CD4-positive, alpha-beta T cell (primary cell): ENCODE measurements around the gene TK1. TPM values are rescaled to one million over a fixed set of nuclear protein-coding genes. Genes with fewer than 3 reads are reported as not detected.
A peak's percentile ranks its signal among the peaks of the same experiment; 100 is the strongest.

Source experiments
- ATAC-seq: fragments of 200-7000 bp; cut with Tn5 transposase; one replicate; pipeline ENCODE4 v1.10.0; 2022; ENCODE audit warnings: mild to moderate bottlenecking; ENCODE audit not compliant: poor library complexity
- CTCF ChIA-PET: fragments of 350-600 bp; sonication (Branson Sonifier 250); formaldehyde crosslinking; loops from one replicate; lab custom pipeline; 2021; ENCODE audit warnings: antibody characterized with exemption, inconsistent platforms; lab: Charles Lee
- POLR2A ChIA-PET: fragments of 350-600 bp; sonication (Branson Sonifier 250); formaldehyde crosslinking; loops from one replicate; lab custom pipeline; 2021; ENCODE audit warnings: antibody characterized with exemption, inconsistent platforms; lab: Charles Lee
- DNase-seq, 14 experiments: peaks; one replicate each; pipeline ENCODE4 v3.0.0-alpha.2; 2013 to 2020; ENCODE audit warnings: mixed read lengths in 2 of 14
- H3K27ac ChIP-seq, 2 donors: one replicate each; pipeline versions ENCODE4 v1.5.1 to v1.7.0; 2013; ENCODE audit warnings: low read length in 2 of 2, low read depth in 1 of 2, mild to moderate bottlenecking in 1 of 2
- H3K27me3 ChIP-seq, 2 experiments: 1 replicate in 1 of 2; 2 replicates in 1 of 2; pipeline versions ENCODE4 v1.6.1 to v1.7.0; 2013; ENCODE audit warnings: low read length in 2 of 2, control low read depth in 1 of 2, mild to moderate bottlenecking in 1 of 2, moderate library complexity in 1 of 2; ENCODE audit not compliant: insufficient read depth in 2 of 2, control insufficient read depth in 1 of 2
- H3K36me3 ChIP-seq: one replicate; pipeline ENCODE4 v1.6.1; 2013; ENCODE audit warnings: low read length, control low read depth; ENCODE audit not compliant: insufficient read depth
- H3K4me1 ChIP-seq: one replicate; pipeline ENCODE4 v1.6.1; 2013; ENCODE audit warnings: low read length, control low read depth; ENCODE audit not compliant: insufficient read depth
- H3K4me3 ChIP-seq: one replicate; pipeline ENCODE4 v1.5.1; 2013; ENCODE audit warnings: mild to moderate bottlenecking, low read length, moderate library complexity
- H3K9me3 ChIP-seq, 2 experiments: 1 replicate in 1 of 2; 2 replicates in 1 of 2; pipeline versions ENCODE4 v1.6.1 to v1.7.0; 2013; ENCODE audit warnings: low read length in 2 of 2, mild to moderate bottlenecking in 2 of 2, control low read depth in 1 of 2, moderate library complexity in 1 of 2; ENCODE audit not compliant: control insufficient read depth in 1 of 2, insufficient read depth in 1 of 2
- H3K27ac Mint-ChIP-seq: one replicate; pipeline ENCODE4 v1.8.0; 2020; ENCODE audit warnings: mixed read lengths
- H3K27me3 Mint-ChIP-seq: one replicate; pipeline ENCODE4 v1.8.0; 2021; ENCODE audit warnings: mixed read lengths
- H3K36me3 Mint-ChIP-seq: one replicate; pipeline ENCODE4 v1.8.0; 2021; ENCODE audit warnings: low read depth, mixed read lengths
- H3K4me1 Mint-ChIP-seq: one replicate; pipeline ENCODE4 v1.8.0; 2021; ENCODE audit warnings: low read depth, mixed read lengths
- H3K4me3 Mint-ChIP-seq: one replicate; pipeline ENCODE4 v1.8.0; 2020; ENCODE audit warnings: mild to moderate bottlenecking, mixed read lengths
- H3K9me3 Mint-ChIP-seq: one replicate; pipeline ENCODE4 v1.8.0; 2020; ENCODE audit warnings: mixed read lengths
- intact Hi-C, 2 experiments: fragments of 100-400 bp; cut with DNase I in 1 of 2; cut with micrococcal nuclease in 1 of 2; formaldehyde crosslinking; loops; one replicate each; pipeline versions ENCODE4 v1.15.1 to v1.9.0; 2023 to 2025; cut with DNase I, micrococcal nuclease
- total RNA-seq, 174 experiments: library from RNA in 2 of 174; stranded (reverse) in 2 of 174; gene quantifications; one replicate each; pipeline ENCODE4 v1.2.3 and lab custom pipeline; 2021 to 2026
- TF ChIP-seq, protein P1 (sequence below): fragments of 200-600 bp; IDR thresholded peaks from one replicate; pipeline ENCODE4 v1.8.0; 2022; ENCODE audit warnings: antibody characterized with exemption, mild to moderate bottlenecking

Gene TK1
- total RNA-seq, 2 experiments from 2014 or later = 0.78 to 0.88 TPM

DNA sequence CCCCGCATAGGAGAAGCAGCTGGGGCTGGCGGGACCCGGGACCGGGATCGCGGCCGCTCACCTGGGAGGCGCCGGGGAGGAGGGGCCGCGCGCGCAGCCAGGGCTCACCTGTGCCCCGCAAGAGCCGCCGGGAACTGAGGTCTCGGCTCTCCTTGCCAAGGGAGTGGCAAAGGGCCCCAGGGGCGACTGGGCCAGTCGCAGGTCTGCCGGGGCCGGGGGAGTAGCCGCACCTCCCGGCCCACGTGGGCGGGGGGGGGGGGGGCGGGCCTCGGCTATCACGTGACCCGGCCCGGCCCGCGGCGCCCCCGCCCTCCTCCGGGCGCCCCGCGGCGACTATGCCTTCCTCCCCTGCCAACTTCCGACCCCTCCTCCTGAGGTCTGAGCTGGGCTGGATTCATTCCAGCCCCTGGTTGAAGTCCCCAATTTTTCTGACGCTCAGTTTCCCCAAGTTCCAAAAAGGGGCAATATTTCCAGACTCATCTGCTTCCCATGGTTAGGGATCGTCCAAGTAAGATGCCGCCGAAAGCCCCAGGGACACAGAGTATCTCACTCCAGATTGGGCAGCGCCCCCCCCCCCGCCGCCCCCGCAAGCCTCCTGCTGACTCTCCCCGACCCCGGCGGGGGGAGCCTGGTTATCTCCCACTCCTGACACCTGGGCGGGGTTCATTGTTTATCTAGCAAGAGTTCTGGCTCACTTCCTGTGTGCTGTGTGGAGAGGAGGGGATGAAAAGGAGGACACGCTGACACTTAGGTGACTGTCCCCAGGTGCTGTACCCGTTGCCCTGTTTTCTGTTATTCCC lies 58.1 kb downstream of the TK1 start, which contains the start of gene TMC6:
Gene TMC6 (minus strand): TSS at position 205 of the 800 bp plus-strand sequence. CDS start 1,923 bp downstream, outside the sequence.
- Mint-ChIP-seq H3K36me3 (peaks cover 76% of the 10 kb centered on the region), H3K4me3 (peak within 1 kb of the TSS; percentile 100), H3K27ac (peak within 1 kb of the TSS; percentile 96), H3K9me3 (no peaks in the 10 kb centered on the region), H3K4me1 (peaks cover 56% of the 10 kb centered on the region), H3K27me3 (no peaks in the 10 kb centered on the region)
- Histone ChIP-seq H3K4me3 (peak within 1 kb of the TSS; percentile 94), H3K27me3 (no peaks in the 10 kb centered on the region), H3K27ac (peak within 1 kb of the TSS; percentile 75 to 92), H3K4me1 (peaks cover 76% of the 10 kb centered on the region), H3K9me3 (no peaks in the 10 kb centered on the region), H3K36me3 (peaks cover 57% of the 10 kb centered on the region)
- ATAC-seq (peak; percentile 43), DNase-seq (peak; percentile 58 to 89 (median 75))
- TF ChIP-seq, protein P1, sequence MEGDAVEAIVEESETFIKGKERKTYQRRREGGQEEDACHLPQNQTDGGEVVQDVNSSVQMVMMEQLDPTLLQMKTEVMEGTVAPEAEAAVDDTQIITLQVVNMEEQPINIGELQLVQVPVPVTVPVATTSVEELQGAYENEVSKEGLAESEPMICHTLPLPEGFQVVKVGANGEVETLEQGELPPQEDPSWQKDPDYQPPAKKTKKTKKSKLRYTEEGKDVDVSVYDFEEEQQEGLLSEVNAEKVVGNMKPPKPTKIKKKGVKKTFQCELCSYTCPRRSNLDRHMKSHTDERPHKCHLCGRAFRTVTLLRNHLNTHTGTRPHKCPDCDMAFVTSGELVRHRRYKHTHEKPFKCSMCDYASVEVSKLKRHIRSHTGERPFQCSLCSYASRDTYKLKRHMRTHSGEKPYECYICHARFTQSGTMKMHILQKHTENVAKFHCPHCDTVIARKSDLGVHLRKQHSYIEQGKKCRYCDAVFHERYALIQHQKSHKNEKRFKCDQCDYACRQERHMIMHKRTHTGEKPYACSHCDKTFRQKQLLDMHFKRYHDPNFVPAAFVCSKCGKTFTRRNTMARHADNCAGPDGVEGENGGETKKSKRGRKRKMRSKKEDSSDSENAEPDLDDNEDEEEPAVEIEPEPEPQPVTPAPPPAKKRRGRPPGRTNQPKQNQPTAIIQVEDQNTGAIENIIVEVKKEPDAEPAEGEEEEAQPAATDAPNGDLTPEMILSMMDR = no peak
- ChIA-PET POLR2A (interaction anchor here (0.5 to 16.9 kb wide), 20 partner anchors 4 to 1387 kb away, joined by 3 to 766 read pairs (median 9); partner anchors contain the start of genes TMC6, TMC8 and TNRC6C), CTCF (interaction anchor here (2.5 to 5.9 kb wide), 2 partner anchors 15 to 16 kb away, joined by 12 to 24 read pairs; no protein-coding TSS in a partner anchor)
- intact Hi-C loops = loop anchor here (5.0 to 10.0 kb wide), 4 partner anchors 124 to 296 kb away; partner anchors contain the start of gene SOCS3 (in 1 of the 2)

DNA sequence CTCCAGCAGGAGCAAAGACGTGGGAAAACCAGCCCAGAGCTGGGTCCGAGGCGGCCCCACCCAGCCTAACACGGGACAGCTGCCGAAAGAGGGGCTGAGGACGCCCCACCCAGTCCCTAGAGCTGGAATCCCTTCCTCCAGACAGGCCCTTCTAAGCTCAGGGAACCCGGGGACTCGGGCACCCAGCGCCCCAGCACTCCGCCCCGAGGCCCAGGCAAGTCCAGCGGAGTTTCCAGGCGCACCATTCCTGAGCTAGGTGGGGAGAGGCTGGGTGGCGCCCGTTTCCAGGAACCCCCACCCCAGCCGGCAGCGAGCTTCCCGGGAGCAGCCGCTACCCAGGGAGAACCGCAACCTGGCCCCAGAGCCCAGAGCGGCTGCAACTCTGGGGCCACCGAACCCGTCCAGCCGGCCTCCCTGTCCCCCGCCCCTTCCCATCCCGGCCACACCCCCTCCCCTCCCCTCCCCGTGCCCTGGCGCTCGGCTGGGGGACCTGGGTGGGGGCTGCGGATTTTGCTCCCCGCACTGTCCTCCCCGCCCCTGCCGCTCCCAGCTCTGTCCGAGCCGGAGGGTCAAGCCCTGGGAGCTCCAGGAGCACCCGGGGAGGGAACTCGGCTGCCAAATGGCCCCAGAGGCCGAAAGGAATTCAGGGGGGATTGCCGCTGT lies 58.8 kb downstream of the TK1 start:
- H3K4me1 ChIP-seq = peaks cover 76% of the 10 kb centered on the region
- DNase-seq (peak in 2 of 14 experiments; percentile 40 to 42), ATAC-seq (no peak)
- TF ChIP-seq, protein P1 = no peak
- no peaks in the 10 kb centered on the region for H3K27me3 ChIP-seq
- Mint-ChIP-seq H3K9me3 (no peaks in the 10 kb centered on the region), H3K36me3 (peaks cover 77% of the 10 kb centered on the region), H3K27me3 (no peaks in the 10 kb centered on the region), H3K27ac (peak overlapping the region; percentile 83), H3K4me1 (peaks cover 57% of the 10 kb centered on the region), H3K4me3 (peak overlapping the region; percentile 96)
- CTCF ChIA-PET = interaction anchor here (0.7 to 5.9 kb wide), 5 partner anchors 9 to 123 kb away, joined by 3 to 24 read pairs (median 4); no protein-coding TSS in a partner anchor
- POLR2A ChIA-PET = interaction anchor here (0.6 to 15.4 kb wide), 14 partner anchors 9 to 687 kb away, joined by 3 to 766 read pairs (median 4); partner anchors contain the start of genes TMC8 and TNRC6C
- peaks cover 57% of the 10 kb centered on the region for H3K36me3 ChIP-seq
- H3K4me3 ChIP-seq = peak overlapping the region; percentile 94
- no peaks in the 10 kb centered on the region for H3K9me3 ChIP-seq
- intact Hi-C loops = loop anchor here (5.0 to 10.0 kb wide), 4 partner anchors 124 to 297 kb away; partner anchors contain the start of gene SOCS3 (in 1 of the 2)
- H3K27ac ChIP-seq = peak overlapping the region; percentile 49 to 92
